Measurements from ENCODE around the gene PDK1.
A peak's percentile ranks its signal among the peaks of the same experiment; 100 is the strongest.
"Not testable (repeated sequence)": the region's sequence is repeated elsewhere in the genome, so short reads cannot be mapped to it uniquely, and the experiment has no call there.

Gene PDK1

DNA sequence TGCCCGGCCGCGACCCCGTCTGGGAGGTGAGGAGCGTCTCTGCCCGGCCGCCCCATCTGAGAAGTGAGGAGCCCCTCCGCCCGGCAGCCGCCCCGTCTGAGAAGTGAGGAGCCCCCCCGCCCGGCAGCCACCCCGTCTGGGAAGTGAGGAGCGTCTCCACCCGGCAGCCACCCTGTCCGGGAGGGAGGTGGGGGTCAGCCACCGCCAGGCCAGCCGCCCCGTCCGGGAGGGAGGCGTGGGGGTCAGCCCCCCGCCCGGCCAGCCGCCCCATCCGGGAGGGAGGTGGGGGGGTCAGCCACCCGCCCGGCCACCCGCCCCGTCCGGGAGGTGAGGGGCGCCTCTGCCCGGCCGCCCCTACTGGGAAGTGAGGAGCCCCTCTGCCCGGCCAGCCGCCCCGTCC lies 18.0 kb upstream of the PDK1 start:
- intact Hi-C loops (cut with micrococcal nuclease); H3K36me3 Mint-ChIP-seq (ENCODE audit: low read depth); H3K27me3 Mint-ChIP-seq; H3K27ac Mint-ChIP-seq; H3K4me1 Mint-ChIP-seq (ENCODE audit: low read depth); H3K4me3 Mint-ChIP-seq: not testable (repeated sequence)
- H3K9me3 Mint-ChIP-seq, result peaks cover 57% of the 10 kb centered on the region

DNA sequence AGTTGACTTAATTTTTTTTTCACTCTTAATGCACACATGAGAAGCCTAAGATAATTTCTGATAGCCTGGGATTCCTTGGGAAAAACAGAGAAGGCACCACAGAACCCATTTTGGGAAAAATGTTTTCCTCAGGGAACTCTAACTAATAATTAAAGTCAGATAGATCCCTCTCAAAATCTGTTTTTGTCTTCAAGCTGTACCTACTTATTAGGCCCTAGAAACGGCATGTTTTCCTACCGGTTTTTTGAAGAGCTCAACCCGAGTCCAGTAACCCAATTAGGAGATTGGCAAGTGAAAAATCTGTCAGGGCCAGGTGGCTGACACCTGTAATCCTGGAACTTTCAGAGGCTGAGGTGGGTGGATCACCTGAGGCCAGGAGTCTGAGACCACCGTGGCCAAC lies 16.1 kb upstream of the PDK1 start:
- peaks cover 52% of the 10 kb centered on the region for H3K9me3 Mint-ChIP-seq
- intact Hi-C loops (cut with micrococcal nuclease), result no loop called here
- peaks cover 2% of the 10 kb centered on the region for H3K27me3 Mint-ChIP-seq
- H3K36me3 Mint-ChIP-seq (ENCODE audit: low read depth), result no peaks in the 10 kb centered on the region
- no peak overlapping the region for H3K4me3 Mint-ChIP-seq
- no peaks in the 10 kb centered on the region for H3K4me1 Mint-ChIP-seq (ENCODE audit: low read depth)
- H3K27ac Mint-ChIP-seq, result no peak overlapping the region

DNA sequence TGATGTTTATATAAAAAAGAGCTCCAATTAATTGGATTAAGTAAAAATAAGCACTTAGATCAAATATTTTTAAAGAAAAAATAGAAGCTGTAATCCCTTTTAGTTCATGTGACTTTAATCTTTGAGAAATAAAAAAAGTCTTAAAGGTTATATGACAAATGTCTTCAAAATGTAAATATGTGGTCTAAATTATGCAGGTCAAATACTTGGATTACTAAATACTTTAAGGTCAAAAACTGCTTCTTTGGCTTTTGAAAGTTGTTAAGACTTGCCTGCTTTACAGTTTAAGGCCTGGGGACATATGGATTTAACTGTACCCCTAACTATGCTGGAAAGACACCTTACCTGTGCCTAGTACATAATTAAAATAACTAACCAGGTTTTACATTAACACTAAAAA lies 15.5 kb upstream of the PDK1 start:
- intact Hi-C loops (cut with micrococcal nuclease), result no loop called here
- Mint-ChIP-seq H3K4me3 (no peak overlapping the region), H3K9me3 (peaks cover 46% of the 10 kb centered on the region), H3K4me1 (ENCODE audit: low read depth) (no peaks in the 10 kb centered on the region), H3K27ac (no peak overlapping the region), H3K27me3 (peaks cover 2% of the 10 kb centered on the region), H3K36me3 (ENCODE audit: low read depth) (no peaks in the 10 kb centered on the region)

DNA sequence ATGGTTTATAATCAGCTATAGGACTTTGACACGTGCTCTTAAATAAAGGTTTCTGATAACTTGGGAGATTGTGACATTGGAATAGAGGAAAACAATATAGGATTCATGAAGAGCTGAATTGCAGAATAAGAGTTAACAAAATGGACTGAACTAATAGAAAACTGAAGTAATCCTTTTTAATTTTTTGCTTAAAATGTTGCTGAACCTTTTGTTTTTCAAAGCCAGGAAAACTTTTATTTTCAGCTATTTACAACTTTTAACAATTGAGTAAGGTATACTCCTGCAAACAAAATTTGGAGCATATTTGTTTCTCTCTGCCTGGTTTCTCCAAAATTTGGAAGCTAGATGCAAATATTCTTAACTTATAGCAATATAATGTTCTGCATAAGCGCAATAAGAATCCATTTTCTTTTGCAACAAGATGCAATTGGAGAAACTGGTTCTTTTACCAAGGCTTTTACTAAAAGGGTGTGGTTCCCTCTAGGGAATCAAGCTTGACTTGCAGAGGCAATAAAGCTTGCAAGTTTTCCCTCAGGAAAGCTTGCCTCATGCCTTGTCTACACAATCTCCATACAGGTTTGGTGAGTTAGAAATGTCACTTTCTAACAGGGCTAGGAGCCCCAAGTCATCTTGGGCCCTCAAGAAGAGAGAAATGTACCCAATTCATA lies 10.3 kb upstream of the PDK1 start:
- H3K9me3 Mint-ChIP-seq, result peaks cover 45% of the 10 kb centered on the region
- peaks cover 3% of the 10 kb centered on the region for H3K27me3 Mint-ChIP-seq
- no peak overlapping the region for H3K4me3 Mint-ChIP-seq

DNA sequence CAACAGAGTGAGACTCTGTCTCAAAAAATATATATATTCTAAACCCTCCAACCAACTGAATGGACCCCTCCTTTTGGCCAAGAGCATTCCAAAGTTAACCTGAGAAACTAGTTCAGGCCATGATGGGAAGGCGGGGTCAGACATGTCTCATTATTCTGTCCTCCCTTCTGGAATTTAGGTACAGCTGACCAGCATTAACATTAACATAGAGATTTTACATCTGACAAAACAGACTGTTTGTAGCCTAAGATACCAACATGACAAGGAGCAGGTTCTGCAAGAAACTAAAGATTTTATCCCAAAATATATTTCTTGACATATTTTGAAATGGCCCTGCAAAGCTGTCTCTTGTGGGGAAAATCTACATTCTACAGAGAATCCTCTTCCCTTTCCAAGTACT lies 6.8 kb upstream of the PDK1 start:
- H3K36me3 Mint-ChIP-seq (ENCODE audit: low read depth), result peaks cover 6% of the 10 kb centered on the region
- H3K4me3 Mint-ChIP-seq, result no peak overlapping the region
- intact Hi-C loops (cut with micrococcal nuclease), result no loop called here
- H3K9me3 Mint-ChIP-seq, result peaks cover 24% of the 10 kb centered on the region
- H3K4me1 Mint-ChIP-seq (ENCODE audit: low read depth), result peaks cover 15% of the 10 kb centered on the region
- no peak overlapping the region for H3K27ac Mint-ChIP-seq
- H3K27me3 Mint-ChIP-seq, result peaks cover 4% of the 10 kb centered on the region

More for the DNA sequence above, 10.3 kb upstream of the PDK1 start:
- Mint-ChIP-seq H3K36me3 (ENCODE audit: low read depth) (peaks cover 6% of the 10 kb centered on the region), H3K4me1 (ENCODE audit: low read depth) (peaks cover under 1% of the 10 kb centered on the region), H3K27ac (no peak overlapping the region)
- intact Hi-C loops (cut with micrococcal nuclease), result no loop called here

DNA sequence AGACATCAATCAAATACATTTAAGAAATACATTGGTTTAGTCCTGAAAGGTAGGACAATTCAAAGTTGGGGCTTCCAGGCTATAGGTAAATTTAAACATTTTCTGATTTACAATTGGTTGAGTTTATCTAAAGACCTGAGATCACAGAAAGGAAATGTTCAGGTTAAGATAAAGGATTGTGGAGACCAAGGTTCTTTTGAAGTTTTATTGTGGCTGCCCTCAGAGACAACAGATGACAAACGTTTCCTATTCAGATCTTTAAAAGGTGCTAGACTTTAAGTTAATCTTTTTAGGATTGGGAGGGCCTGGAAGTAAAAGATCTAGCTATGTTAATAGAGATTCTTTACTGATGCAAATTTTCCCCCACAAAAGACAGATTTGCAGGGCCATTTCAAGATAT lies 6.1 kb upstream of the PDK1 start:
- H3K4me1 Mint-ChIP-seq (ENCODE audit: low read depth), result peaks cover 16% of the 10 kb centered on the region
- H3K27ac Mint-ChIP-seq, result not testable (repeated sequence)

DNA sequence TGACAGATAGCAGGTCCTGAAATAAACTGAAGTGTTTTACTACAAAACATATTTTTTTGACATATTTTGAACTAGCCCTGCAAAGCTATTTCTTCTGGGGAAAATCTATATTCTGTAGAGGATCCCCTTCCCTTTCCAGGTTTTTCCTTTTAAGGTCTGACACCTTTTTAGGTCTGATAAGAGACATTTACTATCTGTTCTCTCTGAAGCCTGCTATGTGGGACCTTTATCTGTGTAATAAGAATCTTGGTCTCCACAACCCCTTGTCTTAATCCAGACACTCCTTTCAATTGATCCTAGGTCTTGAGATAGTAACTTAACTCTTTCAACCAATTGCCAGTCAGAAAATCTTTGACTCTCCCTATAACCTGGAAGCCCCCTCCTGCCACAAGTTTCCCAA lies 5.5 kb upstream of the PDK1 start:
- peaks cover 9% of the 10 kb centered on the region for H3K36me3 Mint-ChIP-seq (ENCODE audit: low read depth)
- H3K4me3 Mint-ChIP-seq, result no peak overlapping the region
- H3K27me3 Mint-ChIP-seq, result peaks cover 9% of the 10 kb centered on the region
- H3K9me3 Mint-ChIP-seq, result peaks cover 23% of the 10 kb centered on the region
- H3K4me1 Mint-ChIP-seq (ENCODE audit: low read depth), result peaks cover 16% of the 10 kb centered on the region
- no peak overlapping the region for H3K27ac Mint-ChIP-seq
- intact Hi-C loops (cut with micrococcal nuclease), result no loop called here

More for the DNA sequence above, 6.1 kb upstream of the PDK1 start:
- intact Hi-C loops (cut with micrococcal nuclease); H3K4me3 Mint-ChIP-seq; H3K27me3 Mint-ChIP-seq; H3K36me3 Mint-ChIP-seq (ENCODE audit: low read depth): not testable (repeated sequence)
- peaks cover 23% of the 10 kb centered on the region for H3K9me3 Mint-ChIP-seq

DNA sequence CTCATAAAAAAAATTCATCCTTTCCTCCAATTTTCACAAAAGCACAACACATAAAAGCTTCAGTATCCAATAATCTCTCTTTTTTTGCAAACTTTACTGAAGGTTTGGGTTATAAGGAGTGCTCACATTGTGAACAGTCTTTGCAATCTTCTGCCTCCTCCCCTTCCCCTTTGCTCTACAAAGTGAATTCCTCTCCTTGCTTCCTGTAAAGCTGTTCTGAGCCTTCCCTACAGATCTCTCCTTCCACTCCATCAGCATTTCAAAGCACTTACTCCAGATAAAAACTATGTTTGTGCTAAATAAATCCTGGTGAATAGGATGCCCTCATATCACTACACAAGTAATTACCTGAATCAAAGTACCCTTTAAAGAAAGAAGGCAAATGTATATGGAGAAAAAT lies 4.6 kb upstream of the PDK1 start:
- H3K27me3 Mint-ChIP-seq, result peaks cover 9% of the 10 kb centered on the region
- H3K9me3 Mint-ChIP-seq, result peaks cover 23% of the 10 kb centered on the region
- no peak overlapping the region for H3K4me3 Mint-ChIP-seq
- peaks cover 15% of the 10 kb centered on the region for H3K36me3 Mint-ChIP-seq (ENCODE audit: low read depth)
- intact Hi-C loops (cut with micrococcal nuclease), result no loop called here
- peaks cover 17% of the 10 kb centered on the region for H3K4me1 Mint-ChIP-seq (ENCODE audit: low read depth)
- peak overlapping the region; percentile 23 for H3K27ac Mint-ChIP-seq

DNA sequence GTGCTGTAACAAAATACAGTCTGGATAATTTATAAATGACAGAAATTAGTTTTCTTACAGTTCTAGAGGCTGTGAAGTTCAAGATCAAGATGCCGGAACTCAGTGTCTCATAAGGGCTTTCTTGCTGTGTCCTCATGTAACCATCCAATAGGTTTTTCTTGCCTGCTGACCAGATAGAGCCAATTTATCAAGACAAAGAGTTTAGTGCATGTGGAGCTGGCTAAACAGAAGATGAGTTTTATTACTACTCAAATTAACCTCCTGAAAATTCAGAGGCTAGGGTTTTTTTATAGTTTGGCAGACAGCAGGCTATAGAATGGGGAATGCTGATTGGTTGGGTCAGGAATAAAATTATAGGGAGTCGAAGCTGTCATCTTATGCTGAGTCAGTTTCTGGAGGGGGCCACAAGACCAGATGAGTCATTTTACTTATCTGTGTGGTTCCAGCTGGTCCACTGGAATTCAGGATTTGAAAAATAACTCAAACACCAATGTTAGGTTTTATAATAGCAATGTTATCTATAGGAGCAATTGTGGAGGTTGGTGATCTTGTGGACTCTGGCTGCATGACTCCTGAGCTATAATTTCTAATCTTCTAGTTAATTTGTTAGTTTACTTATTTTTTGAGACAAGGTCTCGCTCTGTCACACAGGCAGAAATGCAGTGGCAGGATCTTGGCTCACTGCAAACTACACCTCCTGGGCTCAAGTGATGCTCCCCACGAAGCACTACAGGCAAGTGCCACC lies 3.2 kb upstream of the PDK1 start:
- peaks cover 30% of the 10 kb centered on the region for H3K4me1 Mint-ChIP-seq (ENCODE audit: low read depth)
- intact Hi-C loops (cut with micrococcal nuclease), result no loop called here
- no peak overlapping the region for H3K27ac Mint-ChIP-seq
- H3K9me3 Mint-ChIP-seq, result peaks cover 10% of the 10 kb centered on the region
- peaks cover 17% of the 10 kb centered on the region for H3K36me3 Mint-ChIP-seq (ENCODE audit: low read depth)
- no peak overlapping the region for H3K4me3 Mint-ChIP-seq
- H3K27me3 Mint-ChIP-seq, result peaks cover 9% of the 10 kb centered on the region

DNA sequence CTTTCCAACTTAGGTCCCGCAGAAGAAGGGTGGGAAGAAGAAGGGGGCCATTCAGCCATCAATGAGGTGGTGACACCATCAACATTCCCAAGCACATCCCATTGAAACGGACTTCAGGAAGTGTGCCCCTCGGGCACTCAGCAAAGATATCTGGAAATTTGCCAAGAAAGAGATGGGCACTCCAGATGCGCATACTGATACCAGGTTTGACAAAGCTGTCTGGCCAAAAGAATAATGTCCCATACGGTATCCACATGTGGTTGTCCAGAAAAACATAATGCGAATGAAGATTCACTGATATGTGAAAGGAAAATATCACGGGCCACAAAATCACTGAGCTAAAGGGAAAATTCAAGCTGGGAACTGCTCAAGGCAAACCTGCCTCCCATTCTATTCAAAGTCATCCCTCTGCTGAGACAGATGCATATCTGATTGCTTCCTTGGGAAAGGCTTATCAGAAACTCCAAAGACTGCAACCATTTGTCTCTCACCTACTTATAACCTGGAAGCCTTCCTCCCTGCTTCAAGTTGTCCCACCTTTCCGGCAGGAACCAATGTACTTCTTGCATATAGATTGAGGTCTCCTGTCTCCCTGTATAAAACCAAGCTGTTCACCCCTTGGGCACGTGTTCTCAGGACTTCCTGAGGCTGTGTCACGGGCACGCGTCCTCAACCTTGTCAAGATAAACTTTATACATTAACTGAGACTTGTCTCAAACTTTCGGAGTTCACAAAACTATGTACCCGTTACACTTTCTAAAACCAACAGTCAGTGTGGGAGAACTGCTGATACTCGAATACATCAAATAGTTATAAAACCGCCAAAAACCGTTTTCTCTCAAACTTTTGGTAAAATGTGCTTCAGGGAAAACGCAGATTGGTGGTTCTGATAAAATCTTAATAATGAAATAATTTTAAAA lies 1.3 kb upstream of the PDK1 start:
- H3K9me3 Mint-ChIP-seq, result no peaks in the 10 kb centered on the region
- H3K27ac Mint-ChIP-seq, result peak overlapping the region; percentile 86
- peaks cover 9% of the 10 kb centered on the region for H3K27me3 Mint-ChIP-seq
- H3K4me1 Mint-ChIP-seq (ENCODE audit: low read depth), result peaks cover 40% of the 10 kb centered on the region
- H3K36me3 Mint-ChIP-seq (ENCODE audit: low read depth), result peaks cover 24% of the 10 kb centered on the region
- intact Hi-C loops (cut with micrococcal nuclease), result loop anchor here (5.0 kb wide), 1 partner anchor 867 kb away; the partner anchor contains the start of gene DYNC1I2
- H3K4me3 Mint-ChIP-seq, result no peak overlapping the region

DNA sequence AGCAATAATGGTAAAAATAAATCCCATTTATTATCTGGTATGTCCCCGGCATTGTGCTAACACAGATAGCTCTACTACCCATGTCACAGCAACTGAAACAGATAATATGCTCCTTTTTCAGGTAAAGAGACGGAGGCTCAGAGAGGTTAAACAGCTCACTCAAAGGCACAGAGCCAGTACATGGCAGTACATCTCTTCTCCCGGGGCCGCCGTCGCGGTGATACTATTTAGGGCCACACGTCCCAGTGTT lies 693 bp upstream of the PDK1 start:
- Mint-ChIP-seq H3K4me3 (peak overlapping the region; percentile 80), H3K27me3 (peaks cover 9% of the 10 kb centered on the region), H3K36me3 (ENCODE audit: low read depth) (peaks cover 30% of the 10 kb centered on the region), H3K4me1 (ENCODE audit: low read depth) (peaks cover 40% of the 10 kb centered on the region), H3K9me3 (no peaks in the 10 kb centered on the region), H3K27ac (peak overlapping the region; percentile 86)
- intact Hi-C loops (cut with micrococcal nuclease), result loop anchor here (5.0 kb wide), 1 partner anchor 868 kb away; the partner anchor contains the start of gene DYNC1I2

DNA sequence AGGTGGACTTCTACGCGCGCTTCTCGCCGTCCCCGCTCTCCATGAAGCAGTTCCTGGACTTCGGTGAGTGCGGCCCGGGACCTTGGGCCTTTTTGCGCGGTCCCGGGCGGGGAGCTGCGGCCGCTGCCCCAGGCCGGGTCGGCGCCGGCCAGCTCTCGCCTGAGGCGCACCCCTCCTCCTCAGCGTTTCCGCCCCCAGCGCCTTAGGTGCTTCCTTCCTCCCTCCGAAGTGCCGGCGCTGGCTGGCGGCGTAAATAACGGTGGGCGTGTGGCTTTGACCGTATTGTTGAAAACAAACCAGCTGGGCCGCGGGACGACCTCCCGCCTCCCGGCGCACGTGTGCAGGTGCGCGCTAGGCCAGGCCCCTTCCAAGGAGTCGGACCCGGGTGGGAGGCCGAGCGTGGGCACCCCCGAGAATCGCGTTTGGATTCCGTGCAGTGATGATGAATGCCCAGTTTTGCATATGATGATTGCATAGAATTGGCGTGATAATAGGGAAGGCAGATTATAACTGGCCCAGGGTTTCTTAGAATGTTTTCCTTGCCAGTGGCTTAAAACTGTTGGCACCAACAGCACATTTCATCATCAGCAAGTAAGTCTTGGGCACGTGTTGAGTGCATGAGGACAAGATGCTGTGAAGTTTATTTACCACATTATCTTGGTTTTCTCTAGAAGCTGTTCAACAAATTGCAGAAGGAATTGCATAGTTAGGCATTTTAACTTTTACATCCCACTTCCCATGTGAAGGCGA lies 569 bp downstream of the PDK1 start:
- Mint-ChIP-seq H3K9me3 (no peaks in the 10 kb centered on the region), H3K27ac (peak overlapping the region; percentile 86), H3K36me3 (ENCODE audit: low read depth) (peaks cover 33% of the 10 kb centered on the region), H3K4me3 (peak overlapping the region; percentile 80), H3K4me1 (ENCODE audit: low read depth) (peaks cover 30% of the 10 kb centered on the region), H3K27me3 (peaks cover 7% of the 10 kb centered on the region)
- intact Hi-C loops (cut with micrococcal nuclease), result loop anchor here (5.0 kb wide), 1 partner anchor 869 kb away; the partner anchor contains the start of gene DYNC1I2

DNA sequence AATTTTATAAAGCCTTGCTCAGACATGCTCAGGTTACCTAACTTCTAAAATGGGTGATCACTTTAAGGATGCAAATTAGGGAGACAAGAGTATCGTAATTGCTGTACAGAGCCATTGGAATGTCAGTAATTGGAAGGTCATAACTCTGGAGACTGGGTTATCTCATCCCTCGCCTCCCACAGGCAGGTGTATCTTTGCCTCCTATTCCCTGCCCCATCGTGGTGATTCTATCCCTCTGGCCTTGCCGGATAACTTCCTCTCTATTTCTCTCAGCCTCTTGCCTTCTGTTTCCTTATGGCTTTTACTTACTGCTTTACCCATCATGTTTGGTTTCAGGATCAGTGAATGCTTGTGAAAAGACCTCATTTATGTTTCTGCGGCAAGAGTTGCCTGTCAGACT lies 2.5 kb downstream of the PDK1 start:
- H3K4me3 Mint-ChIP-seq, result no peak overlapping the region
- H3K4me1 Mint-ChIP-seq (ENCODE audit: low read depth), result peaks cover 28% of the 10 kb centered on the region
- no peaks in the 10 kb centered on the region for H3K9me3 Mint-ChIP-seq
- no peak overlapping the region for H3K27ac Mint-ChIP-seq
- peaks cover 6% of the 10 kb centered on the region for H3K27me3 Mint-ChIP-seq
- peaks cover 37% of the 10 kb centered on the region for H3K36me3 Mint-ChIP-seq (ENCODE audit: low read depth)
- intact Hi-C loops (cut with micrococcal nuclease), result loop anchor here (5.0 kb wide), 1 partner anchor 871 kb away; the partner anchor contains the start of gene DYNC1I2

All from dendritic cell treated with granulocyte-macrophage colony-stimulating factor and Interleukin-4, amounts not matched to agents 40 ng/mL and 50 ng/mL, for 4 days (primary cell).